Ecto neural progenitor cell (in vitro differentiated cells): ENCODE measurements around the gene SLC25A10.

ENCODE experiments used
- DNase-seq: peaks from one replicate; pipeline ENCODE4 v3.0.0-alpha.2; 2018; ENCODE audit warnings: low spot score

SLC25A10 gene

GRCh38 chr17:81687770-81688541 is 24.1 kb upstream of the SLC25A10 start:
- no peak for DNase-seq

GRCh38 chr17:81688616-81689015 is 23.5 kb upstream of the SLC25A10 start:
- no peak for DNase-seq

- no peak for DNase-seq
These were observed 22.0 kb upstream of the SLC25A10 start for GRCh38 chr17:81690066-81690465.

GRCh38 chr17:81690549-81690948 is 21.5 kb upstream of the SLC25A10 start:
- no peak for DNase-seq

- DNase-seq = no peak
These were observed 20.9 kb upstream of the SLC25A10 start for GRCh38 chr17:81691196-81691595.

GRCh38 chr17:81691608-81692007 is 20.5 kb upstream of the SLC25A10 start:
- DNase-seq = no peak

- DNase-seq = no peak
These were observed 18.4 kb upstream of the SLC25A10 start for GRCh38 chr17:81693509-81694210.

- no peak for DNase-seq
These were observed 17.3 kb upstream of the SLC25A10 start for GRCh38 chr17:81694810-81695209.

- no peak for DNase-seq
These were observed 16.9 kb upstream of the SLC25A10 start for GRCh38 chr17:81695211-81695610.

GRCh38 chr17:81695801-81696200 is 16.3 kb upstream of the SLC25A10 start:
- no peak for DNase-seq

GRCh38 chr17:81696218-81696941 is 15.7 kb upstream of the SLC25A10 start:
- no peak for DNase-seq

GRCh38 chr17:81697261-81698044 is 14.6 kb upstream of the SLC25A10 start:
- DNase-seq = no peak

GRCh38 chr17:81700353-81701287 is 11.5 kb upstream of the SLC25A10 start:
- no peak for DNase-seq

GRCh38 chr17:81701288-81702071 is 10.6 kb upstream of the SLC25A10 start:
- DNase-seq = no peak

- DNase-seq = peak; percentile 98
These were observed 8.9 kb upstream of the SLC25A10 start, which contains the start of gene MRPL12 for GRCh38 chr17:81702934-81703746. Gene MRPL12 (plus strand): TSS chr17:81703367. CDS start chr17:81703502, 135 bp downstream.

GRCh38 chr17:81703747-81704654 is 8.1 kb upstream of the SLC25A10 start:
- DNase-seq = no peak

- DNase-seq = no peak
These were observed 6.4 kb upstream of the SLC25A10 start for GRCh38 chr17:81705518-81706231.
